ENCODE measurements around the gene TRIM17. TPM values are rescaled to one million over a fixed set of nuclear protein-coding genes. Genes with fewer than 3 reads are reported as not detected.

Gene TRIM17
- polyA plus RNA-seq, 1 of the 3 experiments (the other 2 are of a cell fraction), result 1.6 TPM

DNA sequence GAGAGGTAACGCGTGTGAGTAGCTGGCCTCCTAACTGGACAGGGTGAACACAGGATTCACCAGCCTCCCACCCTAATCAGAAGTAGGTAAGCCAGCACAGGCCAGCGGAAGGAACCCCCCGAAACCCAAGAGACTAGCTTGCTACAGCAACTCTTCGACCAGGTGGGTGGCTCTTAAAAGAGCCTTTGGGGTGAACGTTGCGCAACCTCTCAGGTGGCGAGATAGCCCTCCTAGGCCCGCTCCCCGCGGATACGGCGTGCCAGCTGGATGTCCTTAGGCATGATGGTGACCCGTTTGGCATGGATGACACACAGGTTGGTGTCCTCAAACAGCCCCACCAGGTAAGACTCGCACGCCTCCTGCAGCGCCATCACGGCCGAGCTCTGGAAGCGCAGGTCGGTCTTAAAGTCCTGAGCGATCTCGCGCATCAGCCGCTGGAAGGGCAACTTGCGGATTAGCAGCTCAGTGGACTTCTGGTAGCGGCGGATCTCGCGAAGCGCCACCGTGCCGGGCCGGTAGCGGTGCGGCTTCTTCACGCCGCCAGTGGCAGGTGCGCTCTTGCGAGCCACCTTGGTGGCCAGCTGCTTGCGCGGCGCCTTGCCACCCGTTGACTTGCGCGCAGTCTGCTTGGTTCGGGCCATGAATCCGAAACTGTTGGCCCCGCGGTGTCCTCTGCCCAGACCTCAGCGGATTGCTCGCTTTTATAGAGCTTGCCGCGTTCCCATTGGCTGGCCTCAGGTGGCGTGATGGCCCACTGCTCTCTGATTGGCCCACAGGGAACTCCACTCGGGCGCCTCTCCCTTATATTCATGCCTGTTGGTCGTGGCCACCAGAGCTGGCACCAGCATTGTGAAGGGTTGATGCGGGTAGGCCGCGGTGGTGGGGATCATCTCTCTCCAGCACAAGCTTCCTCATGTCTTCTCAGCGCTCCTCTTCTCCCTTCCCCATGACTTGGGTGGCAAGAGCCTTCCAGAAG, 8.3 kb upstream of the TRIM17 start:
- TF ChIP-seq FOSL2 (IDR thresholded peaks at IDR 0.05; ENCODE audit: borderline replicate concordance, low read depth) (no peak), JUND (IDR thresholded peaks at IDR 0.05) (no peak), FOXM1 (IDR thresholded peaks at IDR 0.05; ENCODE audit: low read depth) (no peak), GATA2 (CRISPR knock-in tag; IDR thresholded peaks at IDR 0.05) (no peak), TEAD4 (IDR thresholded peaks at IDR 0.05; ENCODE audit: borderline replicate concordance, insufficient read depth) (no peak), TAF1 (IDR thresholded peaks at IDR 0.05; ENCODE audit: borderline replicate concordance, low read depth, low read length) (no peak)
- TF ChIP-seq, protein P1, sequence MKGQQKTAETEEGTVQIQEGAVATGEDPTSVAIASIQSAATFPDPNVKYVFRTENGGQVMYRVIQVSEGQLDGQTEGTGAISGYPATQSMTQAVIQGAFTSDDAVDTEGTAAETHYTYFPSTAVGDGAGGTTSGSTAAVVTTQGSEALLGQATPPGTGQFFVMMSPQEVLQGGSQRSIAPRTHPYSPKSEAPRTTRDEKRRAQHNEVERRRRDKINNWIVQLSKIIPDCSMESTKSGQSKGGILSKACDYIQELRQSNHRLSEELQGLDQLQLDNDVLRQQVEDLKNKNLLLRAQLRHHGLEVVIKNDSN (IDR thresholded peaks at IDR 0.05; ENCODE audit: borderline replicate concordance, low read depth), result no peak
- no peaks in the 10 kb centered on the region for H3K36me3 ChIP-seq (replicated peaks in 1 of 2; ENCODE audit: control insufficient read depth in 1 of 2, insufficient read depth in 2 of 2, low read length in 1 of 2)
- CTCF ChIA-PET, result no interaction called here
- H3K4me3 ChIP-seq (ENCODE audit: low read depth in 2 of 2, low read length in 1 of 2), result no peak overlapping the region
- peaks cover 0 to 4% of the 10 kb centered on the region in 2 experiments; a peak in 1 of 4 replicates for H3K4me1 ChIP-seq (ENCODE audit: control insufficient read depth in 1 of 2, insufficient read depth in 2 of 2, low read depth in 1 of 2, low read length in 1 of 2)
- H3K9me3 ChIP-seq, result no peaks in the 10 kb centered on the region
- H3K27ac ChIP-seq (ENCODE audit: low read depth in 2 of 2, low read length in 1 of 2), result no peak overlapping the region
- no peaks in the 10 kb centered on the region for H3K9me2 ChIP-seq
- no peaks in the 10 kb centered on the region for H3K79me2 ChIP-seq (ENCODE audit: insufficient read depth)
- no peak overlapping the region for H2AFZ ChIP-seq (ENCODE audit: low read depth)
- no peaks in the 10 kb centered on the region for H3K27me3 ChIP-seq (ENCODE audit: insufficient read depth)
- POLR2A ChIA-PET, result no interaction called here
- H3K9ac ChIP-seq, result no peak overlapping the region
- no peak for DNase-seq
- no peaks in the 10 kb centered on the region for H3F3A ChIP-seq (replicated peaks; ENCODE audit: insufficient read depth)
- no peaks in the 10 kb centered on the region for H4K20me1 ChIP-seq (ENCODE audit: insufficient read depth)
- no peak overlapping the region for H3K4me2 ChIP-seq
- 96% methylated on average over 60 of the region's 62 CpGs for WGBS (ENCODE audit: low lambda C conversion rate)

DNA sequence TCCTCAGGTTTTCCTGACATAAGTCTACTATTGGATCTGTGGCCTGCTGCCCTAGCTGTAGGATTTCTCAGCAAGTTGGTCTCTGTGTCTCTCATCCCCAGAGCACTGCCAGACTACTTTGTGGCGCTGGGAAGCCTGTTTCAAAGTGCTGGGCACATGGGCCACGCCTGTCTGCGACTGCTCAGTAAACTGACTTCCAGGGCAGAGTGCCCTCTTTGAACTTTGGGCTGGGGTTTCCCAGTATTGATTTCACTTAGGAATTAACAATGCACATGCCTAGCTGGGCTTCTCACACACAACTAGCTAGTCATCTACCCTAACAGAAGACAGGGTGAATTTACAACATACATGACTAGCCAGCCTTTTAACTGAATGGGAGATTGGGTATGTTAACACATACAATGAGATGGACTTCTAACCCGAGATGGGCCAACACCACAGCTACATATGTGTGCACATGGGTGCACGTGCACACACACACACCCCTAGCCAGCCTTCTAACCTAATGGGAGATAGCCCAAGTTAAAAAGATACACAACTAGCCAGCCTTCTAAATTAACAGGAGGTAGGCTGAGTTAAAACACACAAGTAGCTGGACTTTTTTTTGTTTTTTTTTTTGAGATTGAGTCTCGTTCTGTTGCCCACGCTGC, 6.9 kb upstream of the TRIM17 start:
- ChIA-PET CTCF (interaction anchor here (1.1 to 1.3 kb wide), 2 partner anchors 33 to 78 kb away, joined by 4 read pairs; no protein-coding TSS in a partner anchor), POLR2A (no interaction called here)
- H3K9me3 ChIP-seq, result no peaks in the 10 kb centered on the region
- no peak overlapping the region for H3K27ac ChIP-seq (ENCODE audit: low read depth in 2 of 2, low read length in 1 of 2)
- no peak overlapping the region for H3K4me3 ChIP-seq (ENCODE audit: low read depth in 2 of 2, low read length in 1 of 2)
- DNase-seq, result no peak
- TF ChIP-seq, protein P2, sequence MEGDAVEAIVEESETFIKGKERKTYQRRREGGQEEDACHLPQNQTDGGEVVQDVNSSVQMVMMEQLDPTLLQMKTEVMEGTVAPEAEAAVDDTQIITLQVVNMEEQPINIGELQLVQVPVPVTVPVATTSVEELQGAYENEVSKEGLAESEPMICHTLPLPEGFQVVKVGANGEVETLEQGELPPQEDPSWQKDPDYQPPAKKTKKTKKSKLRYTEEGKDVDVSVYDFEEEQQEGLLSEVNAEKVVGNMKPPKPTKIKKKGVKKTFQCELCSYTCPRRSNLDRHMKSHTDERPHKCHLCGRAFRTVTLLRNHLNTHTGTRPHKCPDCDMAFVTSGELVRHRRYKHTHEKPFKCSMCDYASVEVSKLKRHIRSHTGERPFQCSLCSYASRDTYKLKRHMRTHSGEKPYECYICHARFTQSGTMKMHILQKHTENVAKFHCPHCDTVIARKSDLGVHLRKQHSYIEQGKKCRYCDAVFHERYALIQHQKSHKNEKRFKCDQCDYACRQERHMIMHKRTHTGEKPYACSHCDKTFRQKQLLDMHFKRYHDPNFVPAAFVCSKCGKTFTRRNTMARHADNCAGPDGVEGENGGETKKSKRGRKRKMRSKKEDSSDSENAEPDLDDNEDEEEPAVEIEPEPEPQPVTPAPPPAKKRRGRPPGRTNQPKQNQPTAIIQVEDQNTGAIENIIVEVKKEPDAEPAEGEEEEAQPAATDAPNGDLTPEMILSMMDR (IDR thresholded peaks at IDR 0.05), result no peak
- H3F3A ChIP-seq (replicated peaks; ENCODE audit: insufficient read depth), result no peaks in the 10 kb centered on the region
- no peaks in the 10 kb centered on the region for H3K27me3 ChIP-seq (ENCODE audit: insufficient read depth)
- no peaks in the 10 kb centered on the region for H3K79me2 ChIP-seq (ENCODE audit: insufficient read depth)
- no peaks in the 10 kb centered on the region for H3K36me3 ChIP-seq (replicated peaks in 1 of 2; ENCODE audit: control insufficient read depth in 1 of 2, insufficient read depth in 2 of 2, low read length in 1 of 2)
- no peaks in the 10 kb centered on the region for H4K20me1 ChIP-seq (ENCODE audit: insufficient read depth)
- no peak overlapping the region for H2AFZ ChIP-seq (ENCODE audit: low read depth)
- H3K4me1 ChIP-seq (ENCODE audit: control insufficient read depth in 1 of 2, insufficient read depth in 2 of 2, low read depth in 1 of 2, low read length in 1 of 2), result no peaks in the 10 kb centered on the region
- 86% methylated on average over 5 of the region's 7 CpGs for WGBS (ENCODE audit: low lambda C conversion rate)
- H3K4me2 ChIP-seq, result no peak overlapping the region
- no peaks in the 10 kb centered on the region for H3K9me2 ChIP-seq
- H3K9ac ChIP-seq, result no peak overlapping the region
